Kidney epithelial cell (primary cell): Measurements from ENCODE around the gene PDZK1IP1. TPM values are rescaled to one million over a fixed set of nuclear protein-coding genes. Genes with fewer than 3 reads are reported as not detected.
"Not testable (repeated sequence)": the region's sequence is repeated elsewhere in the genome, so short reads cannot be mapped to it uniquely, and the experiment has no call there.

Experiments used
- DNase-seq: peaks from one replicate; pipeline ENCODE4 v3.0.0-alpha.2; 2010; ENCODE audit warnings: low read depth
- H3K27me3 ChIP-seq: 2 replicates; pipeline ENCODE4 v1.6.0; 2011; ENCODE audit warnings: low read length; ENCODE audit not compliant: control insufficient read depth, insufficient read depth
- H3K36me3 ChIP-seq: 2 replicates; pipeline ENCODE4 v1.5.1; 2011; ENCODE audit warnings: low read length; ENCODE audit not compliant: control insufficient read depth, insufficient read depth
- H3K4me3 ChIP-seq: 2 replicates; pipeline ENCODE4 v1.5.1; 2011; ENCODE audit warnings: low read depth, mild to moderate bottlenecking, control low read depth, low read length
- CTCF ChIP-seq: IDR thresholded peaks from 2 replicates; pipeline ENCODE4 v1.5.1; 2011; ENCODE audit warnings: mild to moderate bottlenecking, moderate library complexity, low read length, control low read depth, inconsistent platforms; ENCODE audit not compliant: insufficient read depth, poor library complexity, severe bottlenecking
- total RNA-seq: library from RNA; depleted of rRNA; stranded (reverse); fragments of >200 nt; gene quantifications from 2 replicates; pipeline ENCODE4 v1.2.3, GENCODE V29; 2015

The PDZK1IP1 gene
- total RNA-seq, 1 donor from 2014 or later = 28.1 TPM

DNA sequence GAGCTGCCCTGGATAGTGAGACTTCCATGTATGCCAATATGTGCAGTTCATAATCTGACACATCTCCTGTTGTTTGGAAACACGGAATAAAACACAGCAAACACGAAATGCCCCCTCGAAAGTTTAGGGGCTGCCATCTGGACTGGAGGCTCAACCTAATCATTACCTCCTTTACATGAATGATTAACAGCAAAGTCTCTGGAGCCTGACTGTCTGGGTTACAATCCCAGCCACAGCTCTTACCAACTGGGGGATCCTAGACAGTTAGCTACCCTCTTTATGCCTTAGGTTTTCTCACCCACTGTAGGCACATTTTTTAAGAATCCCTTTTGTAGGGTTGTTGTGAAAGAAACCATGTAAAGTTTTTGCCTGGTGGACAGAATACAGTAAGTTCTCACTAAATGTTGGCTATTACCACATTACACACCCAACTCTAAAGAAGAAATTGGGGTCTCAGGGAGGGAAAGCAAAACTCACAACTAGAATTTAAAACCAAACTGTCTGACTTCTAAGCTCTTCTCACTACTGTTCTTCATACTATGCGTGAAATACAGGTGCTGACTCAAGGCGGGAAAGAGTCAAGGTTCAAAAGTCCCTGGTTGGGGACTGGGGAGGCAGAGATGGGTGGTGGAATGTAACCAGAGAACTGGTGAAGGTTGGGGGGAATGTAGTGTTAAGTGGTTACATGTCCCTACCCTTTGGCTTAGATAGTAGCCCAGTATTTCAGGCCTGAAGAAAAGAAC lies 28.4 kb downstream of the PDZK1IP1 start:
- H3K27me3 ChIP-seq = no peaks in the 10 kb centered on the region
- no peak overlapping the region for H3K4me3 ChIP-seq
- no peaks in the 10 kb centered on the region for H3K36me3 ChIP-seq
- no peak for TF ChIP-seq CTCF
- DNase-seq = no peak

GRCh38 chr1:47160716-47161115 lies 29.1 kb downstream of the PDZK1IP1 start:
- Histone ChIP-seq H3K4me3 (no peak overlapping the region), H3K27me3 (no peaks in the 10 kb centered on the region), H3K36me3 (no peaks in the 10 kb centered on the region)
- no peak for TF ChIP-seq CTCF
- no peak for DNase-seq

DNA sequence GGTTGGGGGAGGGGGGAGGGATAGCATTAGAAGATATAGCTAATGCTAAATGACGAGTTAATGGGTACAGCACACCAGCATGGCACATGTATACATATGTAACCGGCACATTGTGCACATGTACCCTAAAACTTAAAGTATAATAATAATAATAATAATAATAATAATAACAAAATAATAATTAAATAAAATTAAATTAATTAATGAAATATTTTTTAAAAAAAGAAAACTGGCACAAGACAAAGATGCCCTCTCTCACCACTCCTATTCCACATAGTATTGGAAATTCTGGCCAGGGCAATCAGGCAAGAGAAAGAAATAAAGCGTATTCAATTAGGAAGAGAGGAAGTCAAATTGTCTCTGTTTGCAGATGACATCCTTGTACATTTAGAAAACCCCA lies 31.9 kb downstream of the PDZK1IP1 start:
- not testable (repeated sequence) for H3K27me3 ChIP-seq, DNase-seq, H3K36me3 ChIP-seq, H3K4me3 ChIP-seq

DNA sequence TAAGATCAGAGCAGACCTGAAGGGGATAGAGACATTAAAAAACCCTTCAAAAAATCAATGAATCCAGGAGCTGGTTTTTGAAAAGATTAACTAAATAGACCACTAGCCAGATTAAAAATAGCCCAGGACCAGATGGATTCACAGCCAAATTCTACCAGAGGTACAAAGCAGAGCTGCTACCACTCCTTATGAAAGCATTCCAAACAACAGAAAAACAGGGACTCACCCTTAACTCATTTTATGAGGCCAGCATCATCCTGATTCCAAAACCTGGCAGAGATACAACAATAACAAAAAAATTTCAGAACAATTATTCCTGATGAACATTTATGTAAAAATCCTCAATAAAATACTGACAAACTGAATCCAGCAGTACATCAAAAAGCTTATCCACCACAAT lies 33.4 kb downstream of the PDZK1IP1 start:
- H3K4me3 ChIP-seq, H3K36me3 ChIP-seq, DNase-seq: not testable (repeated sequence)

GRCh38 chr1:47149162-47149561 lies 40.7 kb downstream of the PDZK1IP1 start:
- not testable (repeated sequence) for H3K27me3 ChIP-seq, DNase-seq, H3K36me3 ChIP-seq, H3K4me3 ChIP-seq

More for the DNA sequence above, 33.4 kb downstream of the PDZK1IP1 start:
- not testable (repeated sequence) for H3K27me3 ChIP-seq

DNA sequence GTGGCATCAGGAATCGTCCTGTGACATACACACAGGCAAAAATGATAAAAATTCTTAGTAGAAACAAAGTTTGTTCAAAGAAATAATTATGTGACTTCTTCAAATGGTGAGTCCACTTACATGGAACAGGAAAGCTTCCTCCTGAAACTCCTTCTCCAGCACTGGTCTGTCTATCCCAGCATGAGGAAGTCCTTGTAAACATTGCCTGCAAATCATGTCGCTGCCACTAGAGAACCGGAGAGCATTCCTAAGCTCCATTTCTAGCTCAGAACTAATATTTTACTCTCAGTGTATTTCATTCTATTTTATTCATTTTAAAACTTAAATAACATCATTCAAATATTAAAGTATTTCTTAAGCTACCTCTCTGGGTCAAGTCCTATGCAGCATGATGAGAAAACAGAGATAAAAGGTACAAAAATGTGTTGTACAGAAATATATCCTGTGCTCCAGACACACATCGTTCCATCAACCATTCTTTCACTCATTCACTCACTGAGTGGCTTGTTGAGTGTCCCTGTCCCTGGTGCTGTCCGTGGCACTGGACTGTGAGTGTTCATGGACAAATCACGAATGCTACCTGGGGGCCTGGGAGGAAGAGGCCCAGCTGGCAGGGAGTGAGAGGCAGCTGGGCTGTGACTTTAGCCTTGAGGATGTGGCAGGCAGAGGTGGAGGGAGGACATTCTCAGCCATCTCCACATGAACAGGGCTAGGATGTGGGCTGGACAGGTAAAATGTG lies 42.6 kb downstream of the PDZK1IP1 start:
- DNase-seq = no peak
- Histone ChIP-seq H3K36me3 (no peaks in the 10 kb centered on the region), H3K27me3 (no peaks in the 10 kb centered on the region), H3K4me3 (no peak overlapping the region)
- no peak for TF ChIP-seq CTCF

DNA sequence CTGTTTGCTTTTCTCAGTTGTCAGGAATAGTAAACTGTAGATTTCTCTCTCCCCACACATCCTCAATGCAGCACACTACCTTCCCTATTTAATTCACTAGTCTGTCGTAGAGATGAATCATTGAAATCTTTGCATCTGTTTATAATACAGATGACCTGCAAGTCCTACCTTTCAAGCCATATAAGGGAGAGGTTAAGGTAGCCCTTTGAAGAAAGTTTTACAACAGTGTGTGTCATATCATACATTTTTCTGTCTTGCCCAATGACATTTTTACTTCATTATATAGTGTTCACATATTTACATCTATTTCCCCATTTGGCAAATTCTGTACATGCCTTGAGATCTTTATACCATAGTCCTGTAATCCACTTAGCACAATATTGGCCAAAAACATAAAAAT lies 43.3 kb downstream of the PDZK1IP1 start:
- H3K36me3 ChIP-seq, DNase-seq, H3K4me3 ChIP-seq, H3K27me3 ChIP-seq: not testable (repeated sequence)

- H3K4me3 ChIP-seq, H3K36me3 ChIP-seq, DNase-seq, H3K27me3 ChIP-seq: not testable (repeated sequence)
- TF ChIP-seq CTCF = peak; percentile 48
Observed at GRCh38 chr1:47143654-47144053, 46.2 kb downstream of the PDZK1IP1 start.

GRCh38 chr1:47140358-47140757 lies 49.5 kb downstream of the PDZK1IP1 start:
- H3K27me3 ChIP-seq, DNase-seq, H3K36me3 ChIP-seq, H3K4me3 ChIP-seq: not testable (repeated sequence)
